ENCODE results near the gene TBC1D20.
A peak's percentile ranks its signal among the peaks of the same experiment; 100 is the strongest.
"Not testable (repeated sequence)": the region's sequence is repeated elsewhere in the genome, so short reads cannot be mapped to it uniquely, and the experiment has no call there.

Gene TBC1D20

DNA sequence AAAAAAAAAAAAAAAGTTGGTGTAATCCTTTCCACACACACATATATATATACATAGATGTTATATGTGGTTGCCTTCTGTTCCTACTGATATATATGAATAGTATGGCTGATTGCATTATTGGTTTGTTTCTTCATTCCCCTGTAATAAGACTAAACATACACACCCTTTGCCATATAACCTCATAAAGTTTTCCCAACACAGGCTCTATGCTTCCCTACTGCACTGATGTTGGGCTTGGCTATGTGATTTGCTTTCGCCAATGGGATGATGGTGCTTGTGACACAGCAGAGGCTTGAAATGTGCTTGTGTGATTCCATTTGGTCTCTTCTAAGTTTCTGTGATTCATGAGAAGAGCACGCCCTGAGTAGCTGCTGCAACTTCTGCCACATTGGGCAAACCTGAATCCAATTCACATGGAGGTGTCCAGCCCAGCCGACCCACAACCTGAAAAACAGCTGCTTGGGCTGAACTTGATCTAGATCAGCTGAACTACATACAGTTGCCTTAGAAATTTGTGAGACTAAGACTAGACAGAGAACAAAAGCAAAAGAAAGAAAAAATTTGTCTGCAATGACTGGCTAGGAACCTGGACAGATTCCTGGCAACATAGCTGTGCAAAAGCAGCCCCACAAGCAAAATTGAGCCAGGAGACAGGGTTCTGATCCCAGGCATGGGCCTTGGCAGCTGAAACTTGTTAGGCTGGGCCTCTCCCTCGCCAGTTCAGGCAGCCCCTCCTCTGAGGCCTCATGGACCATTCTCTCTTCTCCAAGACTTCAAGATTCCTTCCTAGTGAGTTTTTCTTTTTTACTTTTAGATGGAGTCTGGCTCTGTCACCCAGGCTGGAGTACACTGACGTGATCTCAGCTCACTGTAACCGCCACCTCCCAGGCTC lies 13.4 kb upstream of the TBC1D20 start:
- DNase-seq = no peak

- no peak for DNase-seq
Measured at GRCh38 chr20:474581-474980, 12.2 kb upstream of the TBC1D20 start.

DNA sequence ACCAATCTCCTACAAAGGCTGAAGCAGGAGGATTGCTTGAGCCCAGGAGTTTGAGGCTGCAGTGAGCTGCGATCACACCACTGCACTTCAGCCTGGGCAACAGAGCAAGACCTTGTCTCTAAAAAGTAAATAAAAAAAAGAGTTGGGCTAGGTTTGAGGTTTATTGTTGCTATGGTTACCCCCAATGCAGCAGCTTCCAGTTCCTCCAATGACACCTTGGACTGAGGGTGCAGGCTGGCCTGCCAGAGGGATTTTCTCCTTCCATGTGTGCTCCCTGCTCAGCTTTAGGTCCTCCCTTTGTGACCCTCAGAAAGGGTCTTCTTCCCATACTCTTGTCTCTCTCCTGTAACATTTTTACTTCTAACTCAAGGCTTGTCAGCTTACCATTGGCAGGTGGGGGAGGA lies 10.6 kb upstream of the TBC1D20 start:
- DNase-seq = no peak

GRCh38 chr20:472137-472846 lies 10.0 kb upstream of the TBC1D20 start:
- no peak for DNase-seq

GRCh38 chr20:469746-470490 lies 7.6 kb upstream of the TBC1D20 start:
- no peak for DNase-seq

- DNase-seq = no peak
Measured at GRCh38 chr20:467755-468154, 5.4 kb upstream of the TBC1D20 start.

- DNase-seq = peak; percentile 61
Measured at GRCh38 chr20:461254-462198, 807 bp downstream of the TBC1D20 start.

DNA sequence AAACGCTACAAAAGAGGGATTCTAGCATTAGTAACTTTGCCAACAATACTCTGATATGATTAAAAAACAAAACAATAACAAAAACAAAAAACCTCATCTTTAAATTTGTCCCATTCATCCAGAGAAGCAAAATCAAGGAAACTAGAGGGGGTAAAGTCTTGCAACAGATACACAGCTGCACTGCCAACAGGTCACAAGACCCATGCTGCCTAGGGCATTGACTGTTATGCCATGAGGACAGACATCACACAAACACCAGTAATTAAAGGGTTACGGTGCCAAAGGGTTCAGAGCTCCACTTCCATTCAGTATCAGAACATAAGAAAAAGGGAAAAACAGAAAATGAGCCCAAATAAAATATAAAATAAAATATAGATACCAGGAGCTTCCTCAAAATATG lies 1.6 kb downstream of the TBC1D20 start:
- no peak for DNase-seq

DNA sequence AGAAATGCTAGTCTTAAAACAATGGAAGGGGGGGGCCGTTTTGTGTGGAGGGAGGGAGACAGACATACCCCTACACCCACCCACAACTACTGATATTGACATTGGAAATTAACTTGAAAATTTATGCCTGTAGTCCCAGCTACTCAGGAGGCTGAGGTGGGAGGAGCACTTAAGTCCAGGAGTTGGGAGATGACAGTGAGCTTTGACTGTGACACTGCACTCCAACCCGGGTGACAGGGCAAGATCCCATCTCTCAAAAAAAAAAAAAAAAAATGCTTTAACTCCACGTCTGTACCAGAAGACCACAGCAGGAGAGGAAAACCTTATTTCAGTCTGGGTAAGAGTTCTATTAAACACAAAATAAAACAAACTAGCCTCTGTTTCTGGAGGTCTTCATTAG lies 2.2 kb downstream of the TBC1D20 start:
- no peak for DNase-seq

DNA sequence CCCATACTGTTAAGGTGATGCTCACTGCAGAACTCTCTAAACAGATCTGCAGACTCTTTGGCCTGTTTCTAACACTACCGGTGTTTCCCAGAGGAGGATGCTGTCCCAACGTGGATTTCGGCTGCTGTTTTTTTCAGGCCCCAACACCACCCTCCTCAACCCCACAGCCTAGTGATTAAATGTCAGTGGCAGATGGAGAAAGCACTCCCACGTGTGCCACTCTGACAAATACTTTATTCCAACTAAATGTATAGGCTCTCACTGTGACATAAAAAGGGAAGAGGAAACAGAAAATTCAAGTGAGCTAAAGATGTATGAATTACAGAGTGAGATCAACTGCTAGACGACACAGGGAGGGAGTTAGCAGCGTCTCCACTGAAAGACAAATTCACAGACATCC lies 3.6 kb downstream of the TBC1D20 start:
- peak; percentile 76 for DNase-seq

- DNase-seq = no peak
Measured at GRCh38 chr20:454951-455350, 7.4 kb downstream of the TBC1D20 start.

- not testable (repeated sequence) for DNase-seq
Measured at GRCh38 chr20:452021-452420, 10.3 kb downstream of the TBC1D20 start.

- no peak for DNase-seq
Measured at GRCh38 chr20:445514-446336, 16.6 kb downstream of the TBC1D20 start.

- DNase-seq = no peak
Measured at GRCh38 chr20:444862-445426, 17.4 kb downstream of the TBC1D20 start.

DNA sequence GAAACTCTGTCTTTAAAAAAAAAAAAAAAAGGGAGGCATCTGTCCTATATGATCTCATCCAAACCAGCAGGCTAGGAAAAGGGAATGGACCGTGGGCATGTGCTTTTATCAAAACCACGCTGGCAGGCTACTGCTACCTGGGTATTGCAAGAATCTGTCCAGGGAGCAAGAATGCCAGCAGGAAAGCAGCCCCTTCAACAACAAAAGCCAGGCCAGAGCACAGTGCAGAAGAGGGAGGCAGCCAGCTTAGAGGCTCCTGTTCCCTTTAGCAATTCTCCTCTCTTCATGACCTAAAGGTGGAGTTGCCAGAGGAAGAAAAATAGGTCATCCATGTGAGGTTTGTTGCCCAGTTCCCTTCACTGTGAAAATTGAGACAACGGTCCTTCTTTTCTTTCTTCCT lies 18.2 kb downstream of the TBC1D20 start:
- peak; percentile 28 for DNase-seq

DNA sequence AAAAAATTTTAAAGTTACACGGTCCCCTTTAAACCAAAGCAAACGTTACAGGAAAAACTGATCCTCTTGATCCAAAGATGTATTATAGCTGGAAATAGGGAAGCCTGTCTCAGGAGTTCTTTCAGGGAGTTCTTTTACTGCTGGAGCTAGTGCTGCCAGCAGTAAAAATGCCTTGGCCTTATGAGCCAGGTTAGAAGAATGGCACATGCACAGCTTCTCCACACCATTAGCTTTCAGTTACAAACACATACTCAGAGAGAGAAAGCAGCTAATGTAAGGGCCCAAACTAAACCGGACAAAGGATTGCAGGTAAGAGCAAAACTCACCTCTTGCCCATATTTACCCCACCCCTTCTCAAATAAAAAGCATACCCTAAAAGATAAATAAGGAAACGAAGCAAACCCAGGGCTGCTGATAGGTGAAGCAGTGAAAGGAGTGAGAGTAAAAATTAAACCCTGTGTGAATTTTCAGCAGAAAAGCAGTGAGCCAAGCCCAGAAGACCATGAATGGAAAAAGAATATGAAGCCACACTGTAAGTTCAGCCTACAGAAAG lies 19.0 kb downstream of the TBC1D20 start:
- no peak for DNase-seq

GRCh38 chr20:440636-441035 lies 21.7 kb downstream of the TBC1D20 start:
- no peak for DNase-seq

- no peak for DNase-seq
Measured at GRCh38 chr20:440148-440547, 22.2 kb downstream of the TBC1D20 start.

DNA sequence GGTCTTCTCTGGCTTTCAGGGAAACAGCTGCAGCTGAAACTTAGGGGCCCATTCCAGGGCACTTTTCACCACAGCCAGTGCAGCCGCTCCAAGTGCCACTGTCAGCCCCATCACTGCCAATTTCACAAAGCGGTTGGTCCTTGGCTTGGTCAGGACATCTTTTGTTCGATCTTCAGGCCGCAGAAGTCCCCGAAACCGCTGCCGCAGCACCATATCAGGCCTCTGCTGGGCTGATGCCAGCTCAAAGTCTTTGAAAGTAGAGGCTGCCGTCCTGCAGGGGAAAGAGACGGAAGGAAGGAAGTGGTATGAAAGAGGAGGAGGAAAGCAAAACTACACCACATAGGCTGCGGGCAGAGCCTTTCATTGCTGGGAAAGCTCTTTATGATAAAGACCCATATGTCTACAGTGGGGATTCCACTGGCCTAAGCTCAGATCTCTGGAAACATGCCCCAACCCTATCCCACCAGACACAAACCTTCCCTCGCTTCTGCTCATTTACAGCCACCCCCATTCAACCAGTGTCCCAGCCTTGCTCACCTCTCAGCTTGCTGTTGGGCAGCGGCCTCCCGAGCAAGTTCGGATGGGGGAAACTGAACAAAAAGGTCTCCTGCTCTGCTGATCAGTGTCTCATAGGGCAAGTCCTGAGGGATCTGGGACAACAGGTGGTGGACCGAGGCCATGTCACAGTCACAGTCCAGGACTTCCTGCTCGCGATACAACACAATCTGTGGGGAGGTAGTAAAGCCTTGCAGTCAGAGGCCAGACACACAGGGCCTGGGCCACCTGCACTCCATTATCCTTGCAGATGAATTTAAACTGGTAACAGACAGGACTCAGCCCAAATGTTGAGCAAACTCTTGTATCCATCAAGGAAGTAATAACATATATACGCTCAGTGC lies 23.5 kb downstream of the TBC1D20 start:
- DNase-seq = no peak
